Uterus (tissue), 2 donors: Measurements from ENCODE around the gene C5orf63.

Source experiments
- POLR2A ChIP-seq, 2 donors: fragments of 450-650 bp; IDR thresholded peaks; one replicate each; pipeline ENCODE4 v1.6.1; 2016; ENCODE audit warnings: antibody characterized with exemption in 2 of 2, mild to moderate bottlenecking in 1 of 2, moderate library complexity in 1 of 2
- TF ChIP-seq, protein P1 (sequence below), 4 experiments: fragments of 200-600 bp in 2 of 4; fragments of 450-650 bp in 2 of 4; sonication (generic) in 2 of 4; IDR thresholded peaks; one replicate each; pipeline ENCODE4 v1.5.1; 2016 to 2019; ENCODE audit warnings: antibody characterized with exemption in 4 of 4, mild to moderate bottlenecking in 2 of 4, moderate library complexity in 1 of 4

DNA sequence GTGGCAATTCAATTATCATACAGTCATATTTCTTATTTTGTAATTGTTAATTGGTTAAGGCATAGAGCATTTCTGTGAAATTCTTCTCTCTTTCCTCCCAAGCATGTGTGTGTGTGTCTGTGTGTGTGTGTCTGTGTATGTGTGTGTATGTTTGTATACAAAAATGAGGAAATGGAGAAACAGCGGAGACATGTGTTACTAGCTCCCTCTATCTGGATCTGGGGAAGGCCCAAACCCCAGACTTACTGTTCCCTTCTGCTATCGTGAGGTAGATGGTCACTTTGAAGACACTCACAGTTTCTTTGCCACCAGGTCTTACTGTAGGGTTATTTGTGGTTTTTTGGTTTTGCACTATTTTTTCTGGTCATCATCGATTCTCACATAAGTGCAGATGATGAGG, 11.4 kb upstream of the C5orf63 start:
- TF ChIP-seq, protein P1, sequence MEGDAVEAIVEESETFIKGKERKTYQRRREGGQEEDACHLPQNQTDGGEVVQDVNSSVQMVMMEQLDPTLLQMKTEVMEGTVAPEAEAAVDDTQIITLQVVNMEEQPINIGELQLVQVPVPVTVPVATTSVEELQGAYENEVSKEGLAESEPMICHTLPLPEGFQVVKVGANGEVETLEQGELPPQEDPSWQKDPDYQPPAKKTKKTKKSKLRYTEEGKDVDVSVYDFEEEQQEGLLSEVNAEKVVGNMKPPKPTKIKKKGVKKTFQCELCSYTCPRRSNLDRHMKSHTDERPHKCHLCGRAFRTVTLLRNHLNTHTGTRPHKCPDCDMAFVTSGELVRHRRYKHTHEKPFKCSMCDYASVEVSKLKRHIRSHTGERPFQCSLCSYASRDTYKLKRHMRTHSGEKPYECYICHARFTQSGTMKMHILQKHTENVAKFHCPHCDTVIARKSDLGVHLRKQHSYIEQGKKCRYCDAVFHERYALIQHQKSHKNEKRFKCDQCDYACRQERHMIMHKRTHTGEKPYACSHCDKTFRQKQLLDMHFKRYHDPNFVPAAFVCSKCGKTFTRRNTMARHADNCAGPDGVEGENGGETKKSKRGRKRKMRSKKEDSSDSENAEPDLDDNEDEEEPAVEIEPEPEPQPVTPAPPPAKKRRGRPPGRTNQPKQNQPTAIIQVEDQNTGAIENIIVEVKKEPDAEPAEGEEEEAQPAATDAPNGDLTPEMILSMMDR (IDR thresholded peaks at IDR 0.05) = no peak
- TF ChIP-seq POLR2A (IDR thresholded peaks at IDR 0.05) = no peak
